ENCODE results near the gene RSPH4A. TPM values are rescaled to one million over a fixed set of nuclear protein-coding genes. Genes with fewer than 3 reads are reported as not detected.

RSPH4A gene
- total and polyA plus RNA-seq, 2 donors (not counting 3 experiments of a cell fraction or from before 2014, with no cell fraction given) = 0.06 to 0.15 TPM

- no peak for FAIRE-seq
- Histone ChIP-seq H3K9ac (replicated peaks; ENCODE audit: extremely low read depth, insufficient read depth, low read length) (no peak overlapping the region), H3K27ac (ENCODE audit: insufficient read depth, low read depth, low read length) (no peak overlapping the region), H2AFZ (ENCODE audit: low read depth, low read length) (no peak overlapping the region), H3K4me3 (replicated peaks in 1 of 3; ENCODE audit: insufficient read depth in 1 of 3, low read depth in 1 of 3, low read length in 3 of 3) (no peak overlapping the region), H3K79me2 (ENCODE audit: control insufficient read depth, insufficient read depth, low read length) (peaks cover 49% of the 10 kb centered on the region), H3K27me3 (ENCODE audit: control insufficient read depth in 2 of 2, insufficient read depth in 2 of 2, low read length in 2 of 2) (no peaks in the 10 kb centered on the region), H3K9me3 (replicated peaks; ENCODE audit: control insufficient read depth, insufficient read depth, low read length) (no peaks in the 10 kb centered on the region), H3K4me1 (ENCODE audit: control insufficient read depth, extremely low read depth, insufficient read depth, low read length) (no peaks in the 10 kb centered on the region), H3K36me3 (ENCODE audit: control insufficient read depth in 2 of 2, extremely low read depth in 1 of 2, insufficient read depth in 2 of 2, low read length in 2 of 2) (peaks cover 3% of the 10 kb centered on the region in 2 experiments), H3K4me2 (ENCODE audit: insufficient read depth, low read length) (no peak overlapping the region), H4K20me1 (replicated peaks; ENCODE audit: control insufficient read depth, extremely low read depth, insufficient read depth, low read length) (no peaks in the 10 kb centered on the region), H3K9me1 (replicated peaks; ENCODE audit: control insufficient read depth, extremely low read depth, insufficient read depth, low read length) (no peaks in the 10 kb centered on the region)
- TF ChIP-seq GATA2 (IDR thresholded peaks at IDR 0.05; ENCODE audit: insufficient read depth, insufficient read length, low read depth, low read length) = no peak
- dilution Hi-C loops (cut with MboI; ENCODE audit: extremely low pct_ligation_motif_present, low sequenced_read_pairs) = no loop called here
- ChIA-PET POLR2A (no interaction called here), CTCF (interaction anchor here (1.1 to 3.0 kb wide), 2 partner anchors 19 to 39 kb away, joined by 3 to 9 read pairs; no protein-coding TSS in a partner anchor)
- no peak for DNase-seq (ENCODE audit: low read depth, low spot score)
- intact Hi-C loops (cut with micrococcal nuclease) = no loop called here
- no TSS peak for BruUV-seq (replicated peaks)
Observed at GRCh38 chr6:116580198-116580597, 36.1 kb upstream of the RSPH4A start.

- dilution Hi-C loops (cut with MboI; ENCODE audit: extremely low pct_ligation_motif_present, low sequenced_read_pairs) = no loop called here
- Histone ChIP-seq H3K36me3 (ENCODE audit: control insufficient read depth in 2 of 2, extremely low read depth in 1 of 2, insufficient read depth in 2 of 2, low read length in 2 of 2) (peaks cover under 1 to 3% of the 10 kb centered on the region in 2 experiments), H3K9me1 (replicated peaks; ENCODE audit: control insufficient read depth, extremely low read depth, insufficient read depth, low read length) (no peaks in the 10 kb centered on the region), H4K20me1 (replicated peaks; ENCODE audit: control insufficient read depth, extremely low read depth, insufficient read depth, low read length) (no peaks in the 10 kb centered on the region), H3K4me2 (ENCODE audit: insufficient read depth, low read length) (no peak overlapping the region), H3K9ac (replicated peaks; ENCODE audit: extremely low read depth, insufficient read depth, low read length) (no peak overlapping the region), H3K27me3 (ENCODE audit: control insufficient read depth in 2 of 2, insufficient read depth in 2 of 2, low read length in 2 of 2) (no peaks in the 10 kb centered on the region), H3K4me1 (ENCODE audit: control insufficient read depth, extremely low read depth, insufficient read depth, low read length) (no peaks in the 10 kb centered on the region), H3K79me2 (ENCODE audit: control insufficient read depth, insufficient read depth, low read length) (no peaks in the 10 kb centered on the region), H2AFZ (ENCODE audit: low read depth, low read length) (no peak overlapping the region), H3K9me3 (replicated peaks; ENCODE audit: control insufficient read depth, insufficient read depth, low read length) (no peaks in the 10 kb centered on the region), H3K4me3 (replicated peaks in 1 of 3; ENCODE audit: insufficient read depth in 1 of 3, low read depth in 1 of 3, low read length in 3 of 3) (no peak overlapping the region), H3K27ac (ENCODE audit: insufficient read depth, low read depth, low read length) (no peak overlapping the region)
- intact Hi-C loops (cut with micrococcal nuclease) = no loop called here
- no TSS peak for BruUV-seq (replicated peaks)
- POLR2A ChIA-PET = no interaction called here
- no peak for TF ChIP-seq EZH2 (IDR thresholded peaks at IDR 0.05; ENCODE audit: borderline replicate concordance, low read depth, low read length, severe bottlenecking)
- TF ChIP-seq POLR2AphosphoS5 (IDR thresholded peaks at IDR 0.05; ENCODE audit: insufficient read depth, low read depth, low read length) = no peak
- TF ChIP-seq MYC (IDR thresholded peaks at IDR 0.05; ENCODE audit: low read depth, low read length) = no peak
- TF ChIP-seq GATA2 (IDR thresholded peaks at IDR 0.05; ENCODE audit: insufficient read depth, insufficient read length, low read depth, low read length) = no peak
- TF ChIP-seq JUN (IDR thresholded peaks at IDR 0.05; ENCODE audit: borderline replicate concordance, insufficient read depth, insufficient read length, low read depth) = no peak
- TF ChIP-seq POLR2A (IDR thresholded peaks at IDR 0.05; ENCODE audit: low read depth, low read length) = no peak
- no peak for TF ChIP-seq MAX (IDR thresholded peaks at IDR 0.05; ENCODE audit: insufficient read depth, insufficient read length)
- TF ChIP-seq FOS (IDR thresholded peaks at IDR 0.05; ENCODE audit: borderline replicate concordance, insufficient read depth, low read length) = no peak
- TF ChIP-seq CTCF (IDR thresholded peaks at IDR 0.05; ENCODE audit: extremely low read depth in 1 of 2, insufficient read depth in 1 of 2, low read depth in 1 of 2, low read length in 2 of 2) = no peak
- CTCF ChIA-PET = no interaction called here
- DNase-seq (ENCODE audit: low read depth, low spot score) = no peak
- no peak for FAIRE-seq
Observed at GRCh38 chr6:116586276-116586675, 30.0 kb upstream of the RSPH4A start.
